Parathyroid adenoma (tissue), 2 donors: ENCODE measurements around the gene RNPEP.

Experiments used
- H2AFZ ChIP-seq: fragments of 300-600 bp; sonication (generic); one replicate; pipeline ENCODE4 v1.7.0; 2017; ENCODE audit warnings: antibody characterized with exemption, mild to moderate bottlenecking
- H3K27ac ChIP-seq: fragments of 300-600 bp; sonication (generic); one replicate; pipeline ENCODE4 v1.7.0; 2017
- H3K27me3 ChIP-seq: fragments of 300-600 bp; sonication (generic); one replicate; pipeline ENCODE4 v1.7.0; 2017; ENCODE audit warnings: low read length; ENCODE audit not compliant: control insufficient read depth, insufficient read depth
- H3K36me3 ChIP-seq: fragments of 300-600 bp; sonication (generic); one replicate; pipeline ENCODE4 v1.7.0; 2017; ENCODE audit warnings: low read length; ENCODE audit not compliant: control insufficient read depth, insufficient read depth
- H3K4me1 ChIP-seq: fragments of 300-600 bp; sonication (generic); one replicate; pipeline ENCODE4 v1.7.0; 2017; ENCODE audit warnings: control low read depth
- H3K4me2 ChIP-seq: fragments of 300-600 bp; sonication (generic); one replicate; pipeline ENCODE4 v1.7.0; 2017; ENCODE audit warnings: low read length
- H3K4me3 ChIP-seq: fragments of 300-600 bp; sonication (generic); one replicate; pipeline ENCODE4 v1.7.0; 2017; ENCODE audit warnings: low read depth, low read length
- H3K79me2 ChIP-seq: fragments of 300-600 bp; sonication (generic); one replicate; pipeline ENCODE4 v1.7.0; 2017; ENCODE audit warnings: control low read depth
- H3K9ac ChIP-seq: fragments of 300-600 bp; sonication (generic); one replicate; pipeline ENCODE4 v1.7.0; 2017; ENCODE audit warnings: mild to moderate bottlenecking
- H3K9me3 ChIP-seq: fragments of 300-600 bp; sonication (generic); one replicate; pipeline ENCODE4 v1.7.0; 2017; ENCODE audit warnings: low read length; ENCODE audit not compliant: control insufficient read depth
- TF ChIP-seq, protein P1 (sequence below): fragments of 300-600 bp; sonication (generic); IDR thresholded peaks from one replicate; pipeline ENCODE4 v1.7.0; 2017; ENCODE audit warnings: antibody characterized with exemption, mild to moderate bottlenecking
- donor health status: primary hyperparathyroidism.

The RNPEP gene

GRCh38 chr1:201999625-202000238 lies 17.3 kb downstream of the RNPEP start:
- H3K9me3 ChIP-seq = no peaks in the 10 kb centered on the region
- H3K9ac ChIP-seq = no peak overlapping the region
- peaks cover 12% of the 10 kb centered on the region for H3K4me1 ChIP-seq
- no peaks in the 10 kb centered on the region for H3K79me2 ChIP-seq
- H3K4me2 ChIP-seq = no peak overlapping the region
- no peak overlapping the region for H3K4me3 ChIP-seq
- no peaks in the 10 kb centered on the region for H3K27me3 ChIP-seq
- no peak overlapping the region for H2AFZ ChIP-seq
- TF ChIP-seq, protein P1, sequence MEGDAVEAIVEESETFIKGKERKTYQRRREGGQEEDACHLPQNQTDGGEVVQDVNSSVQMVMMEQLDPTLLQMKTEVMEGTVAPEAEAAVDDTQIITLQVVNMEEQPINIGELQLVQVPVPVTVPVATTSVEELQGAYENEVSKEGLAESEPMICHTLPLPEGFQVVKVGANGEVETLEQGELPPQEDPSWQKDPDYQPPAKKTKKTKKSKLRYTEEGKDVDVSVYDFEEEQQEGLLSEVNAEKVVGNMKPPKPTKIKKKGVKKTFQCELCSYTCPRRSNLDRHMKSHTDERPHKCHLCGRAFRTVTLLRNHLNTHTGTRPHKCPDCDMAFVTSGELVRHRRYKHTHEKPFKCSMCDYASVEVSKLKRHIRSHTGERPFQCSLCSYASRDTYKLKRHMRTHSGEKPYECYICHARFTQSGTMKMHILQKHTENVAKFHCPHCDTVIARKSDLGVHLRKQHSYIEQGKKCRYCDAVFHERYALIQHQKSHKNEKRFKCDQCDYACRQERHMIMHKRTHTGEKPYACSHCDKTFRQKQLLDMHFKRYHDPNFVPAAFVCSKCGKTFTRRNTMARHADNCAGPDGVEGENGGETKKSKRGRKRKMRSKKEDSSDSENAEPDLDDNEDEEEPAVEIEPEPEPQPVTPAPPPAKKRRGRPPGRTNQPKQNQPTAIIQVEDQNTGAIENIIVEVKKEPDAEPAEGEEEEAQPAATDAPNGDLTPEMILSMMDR = peak; percentile 60
- peak overlapping the region; percentile 11 for H3K27ac ChIP-seq
- H3K36me3 ChIP-seq = no peaks in the 10 kb centered on the region

- no peaks in the 10 kb centered on the region for H3K79me2 ChIP-seq
- peaks cover 24% of the 10 kb centered on the region for H3K4me1 ChIP-seq
- H3K27ac ChIP-seq = no peak overlapping the region
- H3K9ac ChIP-seq = no peak overlapping the region
- H3K27me3 ChIP-seq = no peaks in the 10 kb centered on the region
- H3K4me3 ChIP-seq = no peak overlapping the region
- H3K9me3 ChIP-seq = no peaks in the 10 kb centered on the region
- no peak overlapping the region for H3K4me2 ChIP-seq
- H3K36me3 ChIP-seq = no peaks in the 10 kb centered on the region
- TF ChIP-seq, protein P1 = no peak
- H2AFZ ChIP-seq = no peak overlapping the region
Measured at GRCh38 chr1:202002507-202002906, 20.1 kb downstream of the RNPEP start.

DNA sequence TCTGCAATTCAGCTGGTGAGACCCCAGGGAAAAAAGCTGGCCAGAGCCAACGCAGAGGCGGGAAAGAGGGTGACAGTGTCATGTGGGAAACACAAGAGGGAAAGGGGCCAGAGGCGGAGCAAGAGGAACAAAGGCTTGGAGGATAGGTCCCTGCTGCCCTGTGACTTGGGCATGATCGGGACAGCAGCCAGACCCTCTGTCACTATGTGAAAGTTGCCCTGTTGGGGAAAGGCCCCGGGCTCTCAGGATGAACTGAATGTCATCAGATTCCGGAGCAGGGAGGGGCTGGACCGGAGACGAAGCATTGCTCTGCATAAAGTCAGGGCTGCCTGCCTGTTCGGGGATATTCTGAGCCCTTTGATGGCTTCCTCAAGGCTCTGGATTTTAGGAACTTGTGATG lies 22.3 kb downstream of the RNPEP start:
- Histone ChIP-seq H3K27ac (no peak overlapping the region), H3K27me3 (no peaks in the 10 kb centered on the region), H3K4me2 (no peak overlapping the region), H3K9me3 (no peaks in the 10 kb centered on the region), H3K4me1 (peaks cover 37% of the 10 kb centered on the region), H3K9ac (no peak overlapping the region), H3K4me3 (no peak overlapping the region), H2AFZ (no peak overlapping the region), H3K36me3 (no peaks in the 10 kb centered on the region), H3K79me2 (no peaks in the 10 kb centered on the region)
- TF ChIP-seq, protein P1 = no peak

GRCh38 chr1:202005958-202006357 lies 23.5 kb downstream of the RNPEP start:
- H3K36me3 ChIP-seq = no peaks in the 10 kb centered on the region

More at GRCh38 chr1:202005958-202006357, 23.5 kb downstream of the RNPEP start:
- TF ChIP-seq, protein P1 = peak; percentile 49
- no peak overlapping the region for H3K4me2 ChIP-seq
- H3K4me3 ChIP-seq = no peak overlapping the region
- no peaks in the 10 kb centered on the region for H3K27me3 ChIP-seq
- no peak overlapping the region for H3K9ac ChIP-seq
- no peaks in the 10 kb centered on the region for H3K79me2 ChIP-seq
- no peaks in the 10 kb centered on the region for H3K9me3 ChIP-seq
- H3K4me1 ChIP-seq = peaks cover 34% of the 10 kb centered on the region
- no peak overlapping the region for H3K27ac ChIP-seq
- no peak overlapping the region for H2AFZ ChIP-seq
